ENCODE results near the gene TMEM44.
"Not testable (repeated sequence)": the region's sequence is repeated elsewhere in the genome, so short reads cannot be mapped to it uniquely, and the experiment has no call there.

The TMEM44 gene

GRCh38 chr3:194640829-194641228 lies 7.6 kb upstream of the TMEM44 start:
- DNase-seq = no peak

- no peak for DNase-seq
These were observed 5.9 kb upstream of the TMEM44 start for GRCh38 chr3:194638991-194639605.

- no peak for DNase-seq
These were observed 4.6 kb upstream of the TMEM44 start for GRCh38 chr3:194637541-194638400.

- DNase-seq = no peak
These were observed 3.8 kb upstream of the TMEM44 start for GRCh38 chr3:194637066-194637465.

- no peak for DNase-seq
These were observed 340 bp downstream of the TMEM44 start for GRCh38 chr3:194632809-194633348.

GRCh38 chr3:194632226-194632808 lies 902 bp downstream of the TMEM44 start:
- DNase-seq = no peak

GRCh38 chr3:194631696-194632095 lies 1.5 kb downstream of the TMEM44 start:
- no peak for DNase-seq

- DNase-seq = not testable (repeated sequence)
These were observed 2.5 kb downstream of the TMEM44 start for GRCh38 chr3:194630681-194631080.

- no peak for DNase-seq
These were observed 8.3 kb downstream of the TMEM44 start for GRCh38 chr3:194624956-194625355.

- no peak for DNase-seq
These were observed 9.5 kb downstream of the TMEM44 start for GRCh38 chr3:194623449-194624290.

GRCh38 chr3:194622621-194623340 lies 10.4 kb downstream of the TMEM44 start:
- no peak for DNase-seq

GRCh38 chr3:194621947-194622346 lies 11.3 kb downstream of the TMEM44 start:
- no peak for DNase-seq

GRCh38 chr3:194620196-194620595 lies 13.0 kb downstream of the TMEM44 start:
- no peak for DNase-seq

- DNase-seq = no peak
These were observed 13.5 kb downstream of the TMEM44 start for GRCh38 chr3:194619741-194620140.

- no peak for DNase-seq
These were observed 14.2 kb downstream of the TMEM44 start for GRCh38 chr3:194618858-194619608.

- no peak for DNase-seq
These were observed 15.4 kb downstream of the TMEM44 start for GRCh38 chr3:194617827-194618226.

GRCh38 chr3:194617143-194617671 lies 16.0 kb downstream of the TMEM44 start:
- no peak for DNase-seq

GRCh38 chr3:194615226-194615625 lies 18.0 kb downstream of the TMEM44 start:
- no peak for DNase-seq

- DNase-seq = no peak
These were observed 21.0 kb downstream of the TMEM44 start for GRCh38 chr3:194612221-194612620.

GRCh38 chr3:194610689-194611088 lies 22.5 kb downstream of the TMEM44 start:
- no peak for DNase-seq

GRCh38 chr3:194609601-194610000 lies 23.6 kb downstream of the TMEM44 start:
- no peak for DNase-seq

Data from amniotic stem cell (primary cell).